Gastroesophageal sphincter (tissue), 4 donors: ENCODE measurements around the gene OPCML. TPM values are rescaled to one million over a fixed set of nuclear protein-coding genes. Genes with fewer than 3 reads are reported as not detected.
A peak's percentile ranks its signal among the peaks of the same experiment; 100 is the strongest.

Experiments used
- ATAC-seq: fragments of 150-250 bp; one replicate; pipeline ENCODE4 v1.9.1; 2016; ENCODE audit warnings: mild to moderate bottlenecking, moderate library complexity
- H3K27ac ChIP-seq, 4 donors: fragments of 200-600 bp; sonication (generic) in 3 of 4; 1 replicate in 3 of 4; 2 replicates in 1 of 4; pipeline ENCODE4 v1.5.1; 2016 to 2019
- H3K27me3 ChIP-seq: fragments of 200-600 bp; sonication (generic); one replicate; pipeline ENCODE4 v1.5.1; 2019
- H3K36me3 ChIP-seq, 2 donors: fragments of 200-600 bp; sonication (generic); one replicate each; pipeline ENCODE4 v1.5.1; 2019; ENCODE audit warnings: control low read depth in 1 of 2
- H3K4me1 ChIP-seq, 3 donors: fragments of 200-600 bp; sonication (generic); 1 replicate in 2 of 3; 2 replicates in 1 of 3; pipeline ENCODE4 v1.5.1; 2016 to 2019; ENCODE audit warnings: control low read depth in 2 of 3
- H3K4me3 ChIP-seq, 2 donors: fragments of 200-600 bp; sonication (generic); one replicate each; pipeline ENCODE4 v1.5.1; 2019; ENCODE audit warnings: mild to moderate bottlenecking in 1 of 2, moderate library complexity in 1 of 2
- H3K9me3 ChIP-seq, 3 donors: fragments of 200-600 bp; sonication (generic); one replicate each; pipeline ENCODE4 v1.5.1; 2017 to 2019; ENCODE audit warnings: control low read depth in 2 of 3
- CTCF ChIP-seq, 4 experiments: fragments of 200-600 bp in 2 of 4; fragments of 450-650 bp in 2 of 4; sonication (generic) in 1 of 4; IDR thresholded peaks; one replicate each; pipeline ENCODE4 v1.5.1; 2017 to 2019; ENCODE audit warnings: antibody characterized with exemption in 4 of 4, mild to moderate bottlenecking in 2 of 4, moderate library complexity in 2 of 4
- EP300 ChIP-seq: sonication (generic); formaldehyde crosslinking; IDR thresholded peaks from one replicate; pipeline ENCODE4 v1.6.1; 2017; ENCODE audit warnings: antibody characterized with exemption, mild to moderate bottlenecking
- POLR2A ChIP-seq, 2 donors: fragments of 450-650 bp; IDR thresholded peaks; one replicate each; pipeline ENCODE4 v1.6.1; 2017; ENCODE audit warnings: antibody characterized with exemption in 2 of 2, mild to moderate bottlenecking in 2 of 2, moderate library complexity in 1 of 2
- POLR2AphosphoS5 ChIP-seq: sonication (generic); formaldehyde crosslinking; IDR thresholded peaks from one replicate; pipeline ENCODE4 v1.6.1; 2017; ENCODE audit warnings: antibody characterized with exemption
- WGBS, 2 donors: methylation state at CpG; one replicate each; pipeline ENCODE4 v1.1.5; 2018; ENCODE audit warnings: low coverage in 1 of 2; 5-methylcytosine and 5-hydroxymethylcytosine counted together
- total RNA-seq, 4 donors: library from RNA; depleted of rRNA; stranded (reverse); fragments of >200 nt; gene quantifications; one replicate each; pipeline ENCODE4 v1.1.0, GENCODE V29; 2016

The OPCML gene
- total RNA-seq, 4 donors from 2014 or later = 0.13 to 0.93 (median 0.33) TPM

DNA sequence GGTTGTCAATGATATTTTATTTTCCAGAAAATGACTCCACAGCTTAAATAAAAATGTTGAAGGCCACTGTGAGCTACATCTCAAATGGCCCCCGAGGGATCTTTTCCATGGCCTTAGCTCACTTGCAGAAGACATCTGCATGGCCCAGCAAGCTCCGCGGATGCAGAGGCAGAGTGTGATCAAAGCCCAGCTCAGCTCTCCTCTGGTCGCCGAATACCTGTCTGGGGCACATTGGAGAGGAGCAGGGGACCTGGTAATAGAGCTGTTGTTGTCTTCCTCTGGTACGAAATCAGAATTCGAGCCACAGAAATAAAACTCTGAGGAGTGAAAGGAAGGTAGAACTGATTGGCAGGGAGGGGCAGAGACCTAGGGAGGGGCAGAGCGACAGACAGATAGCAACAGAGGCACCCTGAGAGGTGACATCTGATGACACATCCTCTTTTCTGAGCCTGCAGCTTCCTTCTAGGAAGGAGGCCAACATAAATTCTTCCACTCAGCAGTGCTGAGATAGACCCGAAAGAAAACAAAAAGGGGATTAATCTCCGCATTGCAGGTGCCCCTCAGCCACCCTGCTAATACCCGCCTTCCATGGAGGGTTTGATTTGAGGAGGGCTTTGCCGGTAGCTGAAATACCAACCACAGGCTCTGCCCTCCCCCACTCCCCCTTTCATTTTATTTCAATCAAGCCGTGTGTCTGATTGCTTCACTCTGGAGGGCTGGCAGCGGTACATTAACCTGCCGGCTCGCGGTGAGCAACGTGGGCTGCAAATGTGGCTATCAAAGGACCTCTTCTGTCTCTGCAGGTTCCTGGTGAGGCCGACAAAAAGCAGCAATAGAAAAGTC, 759.4 kb downstream of the OPCML start:
- Histone ChIP-seq H3K9me3 (no peaks in the 10 kb centered on the region), H3K27ac (no peak overlapping the region), H3K4me1 (no peaks in the 10 kb centered on the region), H3K4me3 (no peak overlapping the region), H3K36me3 (no peaks in the 10 kb centered on the region), H3K27me3 (no peaks in the 10 kb centered on the region)
- TF ChIP-seq POLR2A (IDR thresholded peaks at IDR 0.05) = no peak
- no peak for TF ChIP-seq EP300
- no peak for TF ChIP-seq POLR2AphosphoS5
- no peak for TF ChIP-seq CTCF (IDR thresholded peaks at IDR 0.05)
- 46 to 65% methylated on average over 9 to 10 of the region's 19 CpGs for WGBS, 2 donors
- no peak for ATAC-seq

DNA sequence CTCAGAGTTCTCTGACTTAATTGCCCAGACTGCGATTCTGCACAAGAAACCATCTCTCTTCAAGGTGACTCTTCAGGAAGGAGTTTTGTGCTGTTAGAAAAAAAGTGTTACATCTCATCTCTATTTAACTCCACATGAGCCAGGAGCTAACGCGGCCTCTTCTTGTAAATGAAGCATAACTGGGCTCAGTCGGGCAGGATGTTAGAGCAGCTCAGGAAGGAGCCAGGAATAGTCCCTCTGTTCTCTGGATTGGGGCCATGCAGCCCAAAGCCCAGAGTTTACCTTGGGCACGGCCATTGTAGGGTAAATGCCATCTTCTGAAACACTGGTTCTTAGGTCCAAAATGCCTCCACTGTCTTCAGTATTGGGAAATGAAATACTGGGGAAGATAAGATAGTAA, 760.6 kb downstream of the OPCML start:
- no peaks in the 10 kb centered on the region for H3K4me1 ChIP-seq
- H3K27me3 ChIP-seq = no peaks in the 10 kb centered on the region
- no peak overlapping the region for H3K27ac ChIP-seq
- no peak for ATAC-seq
- no peaks in the 10 kb centered on the region for H3K36me3 ChIP-seq
- H3K4me3 ChIP-seq = no peak overlapping the region
- 68 to 100% methylated on average over 2 to 4 of the region's 5 CpGs for WGBS, 2 donors
- no peaks in the 10 kb centered on the region for H3K9me3 ChIP-seq
- no peak for TF ChIP-seq POLR2AphosphoS5
- no peak for TF ChIP-seq EP300
- no peak for TF ChIP-seq CTCF (IDR thresholded peaks at IDR 0.05)
- TF ChIP-seq POLR2A (IDR thresholded peaks at IDR 0.05) = no peak

- no peak overlapping the region for H3K4me3 ChIP-seq
- peak; percentile 36 for ATAC-seq
- H3K36me3 ChIP-seq = no peaks in the 10 kb centered on the region
- WGBS, 2 donors = 39 to 47% methylated on average over 3 to 7 of the region's 7 CpGs
- H3K4me1 ChIP-seq = no peaks in the 10 kb centered on the region
- H3K27ac ChIP-seq = no peak overlapping the region
- H3K27me3 ChIP-seq = no peaks in the 10 kb centered on the region
- H3K9me3 ChIP-seq = no peaks in the 10 kb centered on the region
- TF ChIP-seq POLR2A (IDR thresholded peaks at IDR 0.05) = no peak
- TF ChIP-seq POLR2AphosphoS5 = no peak
- no peak for TF ChIP-seq CTCF (IDR thresholded peaks at IDR 0.05)
- no peak for TF ChIP-seq EP300
Measured at GRCh38 chr11:132770829-132771530, 761.3 kb downstream of the OPCML start.

DNA sequence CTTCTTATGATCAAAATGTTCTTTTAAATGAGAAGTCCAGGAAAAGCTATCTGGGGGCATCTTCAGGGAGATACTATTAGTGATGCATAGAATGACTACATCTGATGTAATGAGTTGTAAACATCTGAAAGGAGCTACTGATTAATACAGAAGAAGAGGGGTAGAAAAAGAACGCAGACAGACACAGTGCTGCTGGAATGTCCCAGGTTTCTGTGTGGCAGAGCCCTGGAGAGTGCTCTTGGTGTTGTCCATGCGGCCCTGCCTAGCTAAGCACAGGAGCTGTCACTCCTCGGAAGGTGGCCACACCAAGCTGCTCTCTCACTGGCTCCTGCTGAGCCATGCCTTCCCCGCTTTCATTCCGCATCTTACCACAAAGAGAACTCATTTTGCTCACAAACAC, 768.8 kb downstream of the OPCML start:
- no peaks in the 10 kb centered on the region for H3K4me1 ChIP-seq
- 89 to 91% methylated on average over 3 to 5 of the region's 5 CpGs for WGBS, 2 donors
- H3K27ac ChIP-seq = no peak overlapping the region
- H3K9me3 ChIP-seq = no peaks in the 10 kb centered on the region
- H3K36me3 ChIP-seq = no peaks in the 10 kb centered on the region
- no peak for ATAC-seq
- TF ChIP-seq CTCF (IDR thresholded peaks at IDR 0.05) (no peak), EP300 (no peak), POLR2AphosphoS5 (no peak), POLR2A (IDR thresholded peaks at IDR 0.05) (no peak)
- no peak overlapping the region for H3K4me3 ChIP-seq
- no peaks in the 10 kb centered on the region for H3K27me3 ChIP-seq
